Sigmoid colon (tissue), 4 donors: ENCODE results near the gene DNAJC21.

Experiments
- CTCF ChIP-seq, 4 experiments: fragments of 450-650 bp in 3 of 4; fragments of 200-600 bp in 1 of 4; IDR thresholded peaks; one replicate each; pipeline ENCODE4 v1.5.1; 2016 to 2019; ENCODE audit warnings: antibody characterized with exemption in 4 of 4, mild to moderate bottlenecking in 3 of 4, moderate library complexity in 2 of 4
- POLR2AphosphoS5 ChIP-seq, 4 donors: sonication (generic); formaldehyde crosslinking; IDR thresholded peaks; one replicate each; pipeline ENCODE4 v1.6.1; 2017; ENCODE audit warnings: antibody characterized with exemption in 4 of 4

DNA sequence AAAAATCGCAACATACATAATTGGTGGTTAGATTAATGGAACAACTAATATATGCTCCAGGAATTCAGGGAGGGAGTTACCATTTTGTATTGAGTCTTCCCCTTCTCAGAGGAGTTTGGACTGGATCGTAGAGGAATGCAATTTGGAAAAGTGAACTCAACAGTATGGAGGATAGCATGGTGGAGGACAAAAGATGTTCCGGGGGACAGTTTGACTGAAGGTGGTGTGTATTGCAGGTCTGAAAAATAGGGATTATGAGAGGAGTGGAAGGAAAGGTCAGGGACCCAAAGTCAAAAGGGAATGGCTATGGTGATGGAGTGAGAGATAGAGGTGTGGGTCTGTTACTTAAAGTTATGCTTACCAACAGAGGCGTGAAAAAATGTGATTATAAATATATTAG, 1.5 kb downstream of the DNAJC21 start:
- TF ChIP-seq CTCF (IDR thresholded peaks at IDR 0.05) (no peak), POLR2AphosphoS5 (IDR thresholded peaks at IDR 0.05) (no peak)
